Mesenchymal stem cell (in vitro differentiated cells and primary cell): ENCODE measurements around the gene MPP3.

Experiments used
- DNase-seq: peaks from one replicate; pipeline ENCODE4 v3.0.0-alpha.2; 2013
- H2AFZ ChIP-seq: one replicate; pipeline ENCODE4 v1.6.1; 2013; ENCODE audit warnings: low read depth, mild to moderate bottlenecking, control low read depth, inconsistent platforms, low read length, moderate library complexity
- H2AK5ac ChIP-seq: 2 replicates; pipeline ENCODE4 v1.6.1; 2013; ENCODE audit warnings: low read length, moderate library complexity, mild to moderate bottlenecking, inconsistent platforms; ENCODE audit not compliant: severe bottlenecking
- H2BK120ac ChIP-seq: one replicate; pipeline ENCODE4 v1.6.1; 2013; ENCODE audit warnings: low read depth, mild to moderate bottlenecking, inconsistent platforms, low read length, moderate library complexity
- H2BK12ac ChIP-seq, 2 experiments: one replicate each; pipeline ENCODE4 v1.6.1; 2013; ENCODE audit warnings: inconsistent platforms in 2 of 2, low read length in 2 of 2, mild to moderate bottlenecking in 2 of 2, moderate library complexity in 2 of 2, control low read depth in 1 of 2
- H2BK15ac ChIP-seq: one replicate; pipeline ENCODE4 v1.6.1; 2013; ENCODE audit warnings: mild to moderate bottlenecking, low read depth, inconsistent platforms; ENCODE audit not compliant: poor library complexity, severe bottlenecking
- H2BK5ac ChIP-seq: 2 replicates; pipeline ENCODE4 v1.6.1; 2013; ENCODE audit warnings: low read depth, mild to moderate bottlenecking, low read length, control low read depth, inconsistent platforms; ENCODE audit not compliant: poor library complexity, severe bottlenecking
- H3K14ac ChIP-seq, 2 experiments: one replicate each; pipeline ENCODE4 v1.6.1; 2013; ENCODE audit warnings: inconsistent platforms in 2 of 2, low read length in 2 of 2, control low read depth in 1 of 2, mild to moderate bottlenecking in 1 of 2, moderate library complexity in 1 of 2
- H3K18ac ChIP-seq, 2 experiments: one replicate each; pipeline ENCODE4 v1.6.1; 2013; ENCODE audit warnings: inconsistent platforms in 2 of 2, low read length in 2 of 2, control low read depth in 1 of 2, low read depth in 1 of 2, mild to moderate bottlenecking in 1 of 2
- H3K23ac ChIP-seq, 2 experiments: one replicate each; pipeline ENCODE4 v1.6.1; 2013; ENCODE audit warnings: inconsistent platforms in 2 of 2, low read length in 2 of 2, mild to moderate bottlenecking in 2 of 2, moderate library complexity in 2 of 2, control low read depth in 1 of 2
- H3K27ac ChIP-seq: 2 replicates; pipeline ENCODE4 v1.5.1; 2013; ENCODE audit warnings: mild to moderate bottlenecking, moderate library complexity, low read length, control low read depth, inconsistent platforms; ENCODE audit not compliant: poor library complexity, severe bottlenecking
- H3K27me3 ChIP-seq, 2 experiments: 2 replicates each; pipeline versions ENCODE4 v1.6.1 to v1.7.0; 2013; ENCODE audit warnings: low read length in 2 of 2, mild to moderate bottlenecking in 2 of 2, moderate library complexity in 2 of 2, control low read depth in 1 of 2, inconsistent platforms in 1 of 2; ENCODE audit not compliant: control insufficient read depth in 1 of 2, insufficient read depth in 1 of 2
- H3K36me3 ChIP-seq, 2 experiments: 2 replicates each; pipeline versions ENCODE4 v1.6.1 to v1.7.0; 2013; ENCODE audit warnings: low read length in 2 of 2, control low read depth in 1 of 2, inconsistent platforms in 1 of 2, low read depth in 1 of 2, mild to moderate bottlenecking in 1 of 2; ENCODE audit not compliant: insufficient read depth in 2 of 2, control insufficient read depth in 1 of 2
- H3K4ac ChIP-seq, 2 experiments: one replicate each; pipeline ENCODE4 v1.6.1; 2013; ENCODE audit warnings: inconsistent platforms in 2 of 2, low read length in 2 of 2, mild to moderate bottlenecking in 2 of 2, moderate library complexity in 2 of 2, control low read depth in 1 of 2, low read depth in 1 of 2
- H3K4me1 ChIP-seq: 2 replicates; pipeline ENCODE4 v1.6.1; 2013; ENCODE audit warnings: low read depth, low read length, control low read depth; ENCODE audit not compliant: control insufficient read depth, insufficient read depth
- H3K4me2 ChIP-seq: 2 replicates; pipeline ENCODE4 v1.6.1; 2013; ENCODE audit warnings: low read length, mild to moderate bottlenecking, inconsistent platforms; ENCODE audit not compliant: poor library complexity, severe bottlenecking
- H3K4me3 ChIP-seq, 2 experiments: 2 replicates each; pipeline versions ENCODE4 v1.5.1 to v1.7.0; 2013; ENCODE audit warnings: low read length in 2 of 2, mild to moderate bottlenecking in 2 of 2, control low read depth in 1 of 2, low read depth in 1 of 2; ENCODE audit not compliant: insufficient read depth in 1 of 2
- H3K79me1 ChIP-seq: replicated peaks from 2 replicates; pipeline ENCODE4 v1.6.1; 2013; ENCODE audit warnings: mild to moderate bottlenecking, control low read depth, low read length, inconsistent platforms; ENCODE audit not compliant: poor library complexity, severe bottlenecking
- H3K9ac ChIP-seq: 2 replicates; pipeline ENCODE4 v1.7.0; 2013; ENCODE audit warnings: mild to moderate bottlenecking, low read length, moderate library complexity
- H3K9me3 ChIP-seq: 2 replicates; pipeline ENCODE4 v1.7.0; 2013; ENCODE audit warnings: mild to moderate bottlenecking, low read length; ENCODE audit not compliant: control insufficient read depth
- H4K8ac ChIP-seq: one replicate; pipeline ENCODE4 v1.6.1; 2013; ENCODE audit warnings: inconsistent platforms, mild to moderate bottlenecking, low read length, moderate library complexity
- H4K91ac ChIP-seq: one replicate; pipeline ENCODE4 v1.6.1; 2013; ENCODE audit warnings: mild to moderate bottlenecking, low read length, inconsistent platforms
- WGBS: methylation state at CpG from one replicate; pipeline ENCODE4 v1.1.7; 2013; ENCODE audit warnings: mixed read lengths; 5-methylcytosine and 5-hydroxymethylcytosine counted together

MPP3 gene

DNA sequence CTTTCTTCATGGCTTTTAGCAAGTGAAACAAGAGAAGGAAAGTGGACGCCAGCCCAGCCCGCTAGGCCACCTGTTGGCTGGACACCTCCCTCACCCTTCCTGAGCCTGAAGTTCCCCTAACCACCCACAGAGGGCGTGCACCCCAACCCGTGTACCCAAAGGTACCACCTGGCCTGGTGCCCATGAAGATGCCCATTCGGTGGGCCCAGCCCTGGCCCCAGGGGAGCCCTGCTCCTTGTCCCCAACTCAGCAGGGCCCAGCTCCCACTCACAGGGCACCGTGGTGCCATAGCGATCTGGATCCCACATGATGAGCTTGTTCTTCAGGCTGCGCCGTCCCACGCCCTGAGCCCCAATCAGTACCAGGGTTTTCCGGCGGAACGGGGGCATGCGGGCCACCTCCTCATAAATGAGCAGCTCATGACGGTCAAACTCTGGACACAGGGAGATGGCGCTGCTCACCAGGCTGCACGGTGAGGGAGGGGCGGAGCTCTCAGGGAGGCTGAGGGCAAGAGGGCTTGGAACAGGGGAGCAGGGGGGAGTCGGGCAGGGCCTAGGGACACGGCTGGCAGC is 47.6 kb upstream of the MPP3 start:
- Histone ChIP-seq H2BK12ac (no peak overlapping the region), H3K4me1 (peaks cover 8% of the 10 kb centered on the region), H2AK5ac (no peak overlapping the region), H3K4ac (no peak overlapping the region), H3K9me3 (no peaks in the 10 kb centered on the region), H3K27ac (no peak overlapping the region), H2BK120ac (no peak overlapping the region), H3K23ac (peak overlapping the region in 1 of 2 experiments; percentile 61), H3K4me2 (no peak overlapping the region), H4K8ac (no peak overlapping the region), H3K27me3 (peaks cover 0 to 24% of the 10 kb centered on the region in 2 experiments), H3K14ac (no peak overlapping the region), H3K4me3 (no peak overlapping the region), H3K18ac (no peak overlapping the region), H4K91ac (no peak overlapping the region), H3K9ac (no peak overlapping the region), H3K36me3 (no peaks in the 10 kb centered on the region), H2AFZ (no peak overlapping the region), H2BK5ac (no peak overlapping the region), H3K79me1 (no peaks in the 10 kb centered on the region), H2BK15ac (no peak overlapping the region)
- WGBS, result 80% methylated on average over 20 of the region's 20 CpGs
- DNase-seq, result peak; percentile 26

DNA sequence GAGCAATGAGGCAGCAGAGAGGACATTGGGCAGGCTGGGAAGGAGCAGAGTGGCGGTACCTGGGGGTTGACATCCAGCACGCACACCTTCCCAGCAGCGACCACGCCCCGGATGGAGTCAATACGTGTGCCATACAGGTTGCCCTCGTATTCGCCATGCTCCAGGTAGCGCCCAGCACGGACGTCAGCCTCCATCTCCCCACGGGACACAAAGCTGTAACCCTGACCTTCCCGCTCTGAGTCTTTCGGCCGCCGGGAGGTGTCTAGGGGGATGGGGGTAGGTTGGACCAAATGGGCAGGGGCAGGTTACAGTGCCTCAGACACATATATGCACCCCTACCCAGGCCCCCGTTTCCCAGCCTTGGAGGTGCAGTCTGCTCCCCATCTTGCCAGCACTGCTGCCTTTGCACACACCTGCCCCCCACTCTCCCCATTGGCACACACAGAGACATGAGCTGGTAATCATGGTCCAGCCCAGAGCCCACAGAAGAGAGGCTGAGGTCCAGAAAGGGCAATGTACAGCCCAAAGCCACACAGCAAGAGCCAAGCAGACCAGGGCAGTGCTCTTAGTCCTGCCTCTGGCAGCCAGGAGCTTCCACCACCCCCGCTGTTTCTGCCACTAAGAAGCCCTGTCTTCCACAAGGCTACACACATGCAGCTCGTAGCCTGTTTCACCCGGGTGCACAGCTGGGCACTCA is 46.9 kb upstream of the MPP3 start:
- H3K4me2 ChIP-seq, result no peak overlapping the region
- no peak overlapping the region for H4K8ac ChIP-seq
- H2BK5ac ChIP-seq, result no peak overlapping the region
- no peaks in the 10 kb centered on the region for H3K9me3 ChIP-seq
- H2AFZ ChIP-seq, result no peak overlapping the region
- no peak overlapping the region for H3K9ac ChIP-seq
- no peaks in the 10 kb centered on the region for H3K36me3 ChIP-seq
- no peak overlapping the region for H2BK120ac ChIP-seq
- 91% methylated on average over 20 of the region's 20 CpGs for WGBS
- H3K23ac ChIP-seq, result no peak overlapping the region
- no peak overlapping the region for H2BK12ac ChIP-seq
- no peak overlapping the region for H3K4me3 ChIP-seq
- H3K14ac ChIP-seq, result no peak overlapping the region
- H3K4me1 ChIP-seq, result peaks cover 8% of the 10 kb centered on the region
- no peaks in the 10 kb centered on the region for H3K79me1 ChIP-seq
- H4K91ac ChIP-seq, result no peak overlapping the region
- H2BK15ac ChIP-seq, result no peak overlapping the region
- peaks cover under 1 to 22% of the 10 kb centered on the region in 2 experiments for H3K27me3 ChIP-seq
- H2AK5ac ChIP-seq, result no peak overlapping the region
- H3K27ac ChIP-seq, result no peak overlapping the region
- H3K4ac ChIP-seq, result no peak overlapping the region
- no peak overlapping the region for H3K18ac ChIP-seq
- DNase-seq, result no peak

- no peaks in the 10 kb centered on the region for H3K36me3 ChIP-seq
- no peak overlapping the region for H3K23ac ChIP-seq
- H3K4ac ChIP-seq, result no peak overlapping the region
- no peak overlapping the region for H2BK15ac ChIP-seq
- peak; percentile 90 for DNase-seq
- no peak overlapping the region for H2BK5ac ChIP-seq
- H3K27ac ChIP-seq, result no peak overlapping the region
- H2BK12ac ChIP-seq, result no peak overlapping the region
- H4K8ac ChIP-seq, result peak overlapping the region; percentile 56
- no peaks in the 10 kb centered on the region for H3K9me3 ChIP-seq
- H2AFZ ChIP-seq, result no peak overlapping the region
- no peak overlapping the region for H3K14ac ChIP-seq
- peaks cover 5 to 36% of the 10 kb centered on the region in 2 experiments for H3K27me3 ChIP-seq
- H3K4me1 ChIP-seq, result peaks cover 8% of the 10 kb centered on the region
- H3K9ac ChIP-seq, result peak overlapping the region; percentile 54
- no peak overlapping the region for H3K4me2 ChIP-seq
- no peak overlapping the region for H2BK120ac ChIP-seq
- no peak overlapping the region for H3K18ac ChIP-seq
- WGBS, result 18% methylated on average over 13 of the region's 13 CpGs
- H3K4me3 ChIP-seq, result no peak overlapping the region
- no peaks in the 10 kb centered on the region for H3K79me1 ChIP-seq
- no peak overlapping the region for H4K91ac ChIP-seq
- H2AK5ac ChIP-seq, result no peak overlapping the region
These were observed 45.6 kb upstream of the MPP3 start for GRCh38 chr17:43878260-43879175.
